H9 (cell line): Measurements from ENCODE around the gene RPA1. TPM values are rescaled to one million over a fixed set of nuclear protein-coding genes. Genes with fewer than 3 reads are reported as not detected.

ENCODE experiments used
- DNase-seq: peaks from one replicate; pipeline ENCODE4 v3.0.0-alpha.2; 2017
- H2AFZ ChIP-seq: one replicate; pipeline ENCODE4 v1.6.1; 2013; ENCODE audit warnings: mild to moderate bottlenecking, low read length, control low read depth, moderate library complexity
- H2AK5ac ChIP-seq: 2 replicates; pipeline ENCODE4 v1.6.1; 2013; ENCODE audit warnings: low read length, control low read depth, mixed read lengths; ENCODE audit not compliant: insufficient read length
- H2BK120ac ChIP-seq: one replicate; pipeline ENCODE4 v1.6.1; 2013; ENCODE audit warnings: low read depth, mild to moderate bottlenecking, low read length, control low read depth, inconsistent platforms; ENCODE audit not compliant: poor library complexity, severe bottlenecking
- H2BK12ac ChIP-seq: 2 replicates; pipeline ENCODE4 v1.6.1; 2013; ENCODE audit warnings: low read length, control low read depth, mixed read lengths, low read depth; ENCODE audit not compliant: insufficient read length
- H2BK15ac ChIP-seq: 2 replicates; pipeline ENCODE4 v1.6.1; 2013; ENCODE audit warnings: low read depth, low read length, control low read depth
- H2BK20ac ChIP-seq: one replicate; pipeline ENCODE4 v1.6.1; 2013; ENCODE audit warnings: low read depth, mild to moderate bottlenecking, low read length, control low read depth, inconsistent platforms; ENCODE audit not compliant: poor library complexity, severe bottlenecking
- H2BK5ac ChIP-seq: 2 replicates; pipeline ENCODE4 v1.6.1; 2013; ENCODE audit warnings: low read length, control low read depth, mixed read lengths; ENCODE audit not compliant: insufficient read length
- H3K14ac ChIP-seq: 2 replicates; pipeline ENCODE4 v1.6.1; 2013; ENCODE audit warnings: low read length, control low read depth; ENCODE audit not compliant: insufficient read depth
- H3K18ac ChIP-seq: 2 replicates; pipeline ENCODE4 v1.6.1; 2013; ENCODE audit warnings: low read depth, mild to moderate bottlenecking, mixed read lengths, low read length, control low read depth; ENCODE audit not compliant: insufficient read length
- H3K23ac ChIP-seq: 2 replicates; pipeline ENCODE4 v1.6.1; 2013; ENCODE audit warnings: low read length, control low read depth, mixed read lengths, low read depth; ENCODE audit not compliant: insufficient read length
- H3K23me2 ChIP-seq: 2 replicates; pipeline ENCODE4 v1.6.1; 2013; ENCODE audit warnings: low read depth, mild to moderate bottlenecking, mixed read lengths, low read length, control low read depth; ENCODE audit not compliant: insufficient read length, poor library complexity, severe bottlenecking
- H3K27ac ChIP-seq: 2 replicates; pipeline ENCODE4 v1.5.1; 2013; ENCODE audit warnings: low read length, control low read depth, mixed read lengths, low read depth; ENCODE audit not compliant: insufficient read length
- H3K27me3 ChIP-seq: 2 replicates; pipeline ENCODE4 v1.6.1; 2013; ENCODE audit warnings: low read length, control low read depth, inconsistent platforms; ENCODE audit not compliant: insufficient read depth
- H3K4ac ChIP-seq: 2 replicates; pipeline ENCODE4 v1.6.1; 2013; ENCODE audit warnings: low read depth, mild to moderate bottlenecking, control low read depth, inconsistent platforms, low read length, moderate library complexity
- H3K4me1 ChIP-seq: 2 replicates; pipeline ENCODE4 v1.6.1; 2013; ENCODE audit warnings: low read length, control low read depth, inconsistent platforms; ENCODE audit not compliant: insufficient read depth
- H3K4me2 ChIP-seq: 2 replicates; pipeline ENCODE4 v1.6.1; 2013; ENCODE audit warnings: low read length, control low read depth, mixed read lengths; ENCODE audit not compliant: insufficient read length, insufficient read depth
- H3K56ac ChIP-seq: 2 replicates; pipeline ENCODE4 v1.6.1; 2013; ENCODE audit warnings: low read depth, mild to moderate bottlenecking, mixed read lengths, low read length, control low read depth; ENCODE audit not compliant: insufficient read length
- H3K79me1 ChIP-seq: 2 replicates; pipeline ENCODE4 v1.6.1; 2013; ENCODE audit warnings: low read depth, mild to moderate bottlenecking, moderate library complexity, low read length, control low read depth, inconsistent platforms; ENCODE audit not compliant: insufficient read depth, poor library complexity, severe bottlenecking
- H3K79me2 ChIP-seq: 2 replicates; pipeline ENCODE4 v1.6.1; 2013; ENCODE audit warnings: low read length, control low read depth, inconsistent platforms; ENCODE audit not compliant: insufficient read depth
- H3K9ac ChIP-seq: 2 replicates; pipeline ENCODE4 v1.6.1; 2013; ENCODE audit warnings: low read length, control low read depth, mixed read lengths; ENCODE audit not compliant: insufficient read length; ENCODE audit errors: extremely low read depth
- H3K9me3 ChIP-seq: one replicate; pipeline ENCODE4 v1.6.1; 2013; ENCODE audit warnings: low read depth, low read length, inconsistent platforms; ENCODE audit not compliant: control insufficient read depth
- H3T11ph ChIP-seq: one replicate; pipeline ENCODE4 v1.6.1; 2013; ENCODE audit warnings: mild to moderate bottlenecking, low read length, control low read depth, inconsistent platforms
- H4K20me1 ChIP-seq: one replicate; pipeline ENCODE4 v1.6.1; 2013; ENCODE audit not compliant: control insufficient read depth, insufficient read length, insufficient read depth
- H4K5ac ChIP-seq: 2 replicates; pipeline ENCODE4 v1.6.1; 2013; ENCODE audit warnings: low read depth, mild to moderate bottlenecking, mixed read lengths, low read length, control low read depth; ENCODE audit not compliant: insufficient read length
- H4K8ac ChIP-seq: replicated peaks from 2 replicates; pipeline ENCODE4 v1.6.1; 2013; ENCODE audit warnings: low read length, control low read depth, mixed read lengths, low read depth; ENCODE audit not compliant: insufficient read length
- H4K91ac ChIP-seq: 2 replicates; pipeline ENCODE4 v1.6.1; 2013; ENCODE audit warnings: low read depth, mild to moderate bottlenecking, moderate library complexity, mixed read lengths, low read length, control low read depth; ENCODE audit not compliant: insufficient read length
- H3K27ac Mint-ChIP-seq, 3 experiments: 2 replicates in 2 of 3; 3 replicates in 1 of 3; pipeline ENCODE4 v1.8.0; 2020 to 2021; ENCODE audit warnings: mixed read lengths in 3 of 3, mild to moderate bottlenecking in 1 of 3, moderate library complexity in 1 of 3
- H3K27me3 Mint-ChIP-seq: 2 replicates; pipeline ENCODE4 v1.8.0; 2021; ENCODE audit warnings: low read depth, mild to moderate bottlenecking, moderate library complexity, mixed read lengths
- H3K36me3 Mint-ChIP-seq, 3 experiments: 2 replicates in 2 of 3; 3 replicates in 1 of 3; pipeline ENCODE4 v1.8.0; 2020 to 2021; ENCODE audit warnings: low read depth in 3 of 3, mixed read lengths in 3 of 3; ENCODE audit not compliant: insufficient read depth in 1 of 3
- H3K4me1 Mint-ChIP-seq, 2 experiments: 2 replicates each; pipeline ENCODE4 v1.8.0; 2020; ENCODE audit warnings: mixed read lengths in 2 of 2
- H3K4me3 Mint-ChIP-seq, 2 experiments: 2 replicates in 1 of 2; 3 replicates in 1 of 2; pipeline ENCODE4 v1.8.0; 2020 to 2021; ENCODE audit warnings: mild to moderate bottlenecking in 2 of 2, mixed read lengths in 2 of 2, moderate library complexity in 1 of 2
- H3K9me3 Mint-ChIP-seq, 2 experiments: 2 replicates in 1 of 2; 3 replicates in 1 of 2; pipeline ENCODE4 v1.8.0; 2020; ENCODE audit warnings: mild to moderate bottlenecking in 2 of 2, mixed read lengths in 2 of 2, moderate library complexity in 1 of 2
- WGBS: extraction: QIAGEN DNeasy Blood & Tissue Kit; methylation state at CpG from one replicate; pipeline ENCODE4 v1.1.7; 2013; ENCODE audit warnings: missing lambda C conversion rate, low lambda C conversion rate, mixed read lengths; ENCODE audit not compliant: insufficient read length; ENCODE audit errors: extremely low coverage; 5-methylcytosine and 5-hydroxymethylcytosine counted together
- total RNA-seq: library from RNA; stranded (reverse); gene quantifications from 2 replicates; pipeline ENCODE4 v1.2.1, GENCODE V29; 2021
- TF ChIP-seq, protein P1 (sequence below): fragments of 200-600 bp; sonication (generic); conservative IDR thresholded peaks from 3 replicates; pipeline ENCODE4 v1.8.0; 2021; ENCODE audit warnings: antibody characterized with exemption, mild to moderate bottlenecking

Gene RPA1
- total RNA-seq, 1 experiment from 2014 or later, result 215 TPM

DNA sequence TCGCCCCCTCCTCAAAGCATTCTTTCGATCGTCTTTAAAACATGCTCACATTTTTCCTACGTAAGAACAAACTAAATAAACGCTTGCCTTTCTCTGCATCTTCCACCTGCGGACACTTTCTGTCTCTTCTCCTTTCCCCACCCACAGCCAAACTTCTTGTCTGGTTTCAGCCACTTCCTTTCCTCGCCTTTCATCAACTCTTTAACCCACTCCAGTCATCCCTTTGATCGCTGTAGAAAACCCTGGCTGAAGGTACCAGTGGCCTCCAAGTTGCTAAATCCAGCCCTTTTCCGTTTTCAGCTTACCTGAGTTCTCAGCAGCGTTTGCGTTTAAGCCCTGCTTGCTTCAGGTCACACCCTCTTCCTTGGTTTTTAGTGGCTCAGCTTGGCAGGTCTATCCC lies 483 bp downstream of the RPA1 start:
- Histone ChIP-seq H3K56ac (no peak overlapping the region), H3K27ac (no peak overlapping the region), H3K23me2 (peaks cover 7% of the 10 kb centered on the region), H4K91ac (no peak overlapping the region), H3K14ac (no peak overlapping the region), H3K9ac (peak overlapping the region; percentile 58), H2BK15ac (no peak overlapping the region), H2AFZ (no peak overlapping the region), H3K4me1 (no peaks in the 10 kb centered on the region; the same call in 1 of the 2 replicates), H3K79me1 (peaks cover 3% of the 10 kb centered on the region), H3T11ph (no peak overlapping the region), H2BK12ac (no peak overlapping the region), H2BK20ac (no peak overlapping the region), H4K5ac (no peak overlapping the region), H3K27me3 (no peaks in the 10 kb centered on the region), H2BK5ac (no peak overlapping the region), H3K4me2 (peak overlapping the region; percentile 76), H4K20me1 (no peaks in the 10 kb centered on the region), H4K8ac (no peak overlapping the region), H3K23ac (no peak overlapping the region), H3K9me3 (no peaks in the 10 kb centered on the region), H3K4ac (no peak overlapping the region), H3K18ac (no peak overlapping the region), H2BK120ac (no peak overlapping the region), H2AK5ac (no peak overlapping the region), H3K79me2 (peaks cover 8% of the 10 kb centered on the region; the same call in 1 of the 2 replicates)
- peak overlapping the region; percentile 20 to 74 (median 55); a peak in 5 of 7 replicates for H3K27ac Mint-ChIP-seq
- peaks cover 11 to 39% (median 37%) of the 10 kb centered on the region in 3 experiments for H3K36me3 Mint-ChIP-seq
- TF ChIP-seq, protein P1, sequence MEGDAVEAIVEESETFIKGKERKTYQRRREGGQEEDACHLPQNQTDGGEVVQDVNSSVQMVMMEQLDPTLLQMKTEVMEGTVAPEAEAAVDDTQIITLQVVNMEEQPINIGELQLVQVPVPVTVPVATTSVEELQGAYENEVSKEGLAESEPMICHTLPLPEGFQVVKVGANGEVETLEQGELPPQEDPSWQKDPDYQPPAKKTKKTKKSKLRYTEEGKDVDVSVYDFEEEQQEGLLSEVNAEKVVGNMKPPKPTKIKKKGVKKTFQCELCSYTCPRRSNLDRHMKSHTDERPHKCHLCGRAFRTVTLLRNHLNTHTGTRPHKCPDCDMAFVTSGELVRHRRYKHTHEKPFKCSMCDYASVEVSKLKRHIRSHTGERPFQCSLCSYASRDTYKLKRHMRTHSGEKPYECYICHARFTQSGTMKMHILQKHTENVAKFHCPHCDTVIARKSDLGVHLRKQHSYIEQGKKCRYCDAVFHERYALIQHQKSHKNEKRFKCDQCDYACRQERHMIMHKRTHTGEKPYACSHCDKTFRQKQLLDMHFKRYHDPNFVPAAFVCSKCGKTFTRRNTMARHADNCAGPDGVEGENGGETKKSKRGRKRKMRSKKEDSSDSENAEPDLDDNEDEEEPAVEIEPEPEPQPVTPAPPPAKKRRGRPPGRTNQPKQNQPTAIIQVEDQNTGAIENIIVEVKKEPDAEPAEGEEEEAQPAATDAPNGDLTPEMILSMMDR, result no peak
- H3K4me3 Mint-ChIP-seq, result peak overlapping the region; percentile 87 to 92
- peak; percentile 45 for DNase-seq
- no CpG with 5 or more reads among the region's 11 CpGs for WGBS
- H3K9me3 Mint-ChIP-seq, result no peaks in the 10 kb centered on the region; a peak in 1 of 5 replicates
- H3K4me1 Mint-ChIP-seq, result peaks cover 14 to 18% of the 10 kb centered on the region in 2 experiments
- H3K27me3 Mint-ChIP-seq, result no peaks in the 10 kb centered on the region
